Renal pelvis (tissue), 4 donors: ENCODE measurements around the gene DNMBP. TPM values are rescaled to one million over a fixed set of nuclear protein-coding genes. Genes with fewer than 3 reads are reported as not detected.
"Not testable (repeated sequence)": the region's sequence is repeated elsewhere in the genome, so short reads cannot be mapped to it uniquely, and the experiment has no call there.

Experiments used
- DNase-seq: peaks from one replicate; pipeline ENCODE4 v3.0.0-alpha.2; 2013
- polyA plus RNA-seq, 3 donors: library from polyadenylated mRNA; unstranded; fragments of 120-200 nt; gene quantifications; one replicate each; pipeline ENCODE4 v1.2.1, GENCODE V29; 2013; ENCODE audit not compliant: insufficient read length in 3 of 3

Gene DNMBP
- polyA plus RNA-seq, 3 donors: 32.7 to 43.6 (median 35.4) TPM

DNA sequence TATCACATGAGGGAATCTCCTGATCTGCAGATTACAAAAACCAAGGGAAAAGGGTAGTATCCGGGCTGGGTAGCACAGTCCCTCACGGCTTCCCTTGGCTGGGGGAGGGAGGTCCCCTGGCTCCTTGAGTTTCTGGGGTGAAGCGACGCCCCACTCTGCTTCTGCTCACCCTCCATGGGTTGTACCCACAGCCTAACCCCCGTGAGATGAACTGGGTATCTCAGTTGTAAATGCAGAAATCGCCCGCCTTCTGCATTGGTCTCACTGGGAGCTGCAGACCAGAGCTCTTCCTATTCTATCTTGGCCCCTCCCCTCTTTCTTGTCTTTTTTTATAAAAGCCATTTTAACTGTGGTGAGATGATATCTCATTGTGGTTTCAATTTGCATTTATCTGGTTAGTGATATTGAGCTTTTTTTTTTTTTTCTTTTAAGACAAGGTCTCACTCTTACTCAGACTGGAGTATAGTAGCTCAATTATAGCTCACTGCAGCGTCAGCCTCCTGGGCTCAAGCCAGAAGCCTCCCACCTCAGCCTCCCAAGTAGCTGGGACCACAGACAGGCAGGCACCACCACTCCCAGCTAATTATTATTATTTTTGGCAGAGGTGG lies 139.5 kb downstream of the DNMBP start:
- DNase-seq: no peak

- no peak for DNase-seq
Measured at GRCh38 chr10:99869581-99870122, 140.1 kb downstream of the DNMBP start.

GRCh38 chr10:99867250-99867649 lies 142.5 kb downstream of the DNMBP start:
- not testable (repeated sequence) for DNase-seq

DNA sequence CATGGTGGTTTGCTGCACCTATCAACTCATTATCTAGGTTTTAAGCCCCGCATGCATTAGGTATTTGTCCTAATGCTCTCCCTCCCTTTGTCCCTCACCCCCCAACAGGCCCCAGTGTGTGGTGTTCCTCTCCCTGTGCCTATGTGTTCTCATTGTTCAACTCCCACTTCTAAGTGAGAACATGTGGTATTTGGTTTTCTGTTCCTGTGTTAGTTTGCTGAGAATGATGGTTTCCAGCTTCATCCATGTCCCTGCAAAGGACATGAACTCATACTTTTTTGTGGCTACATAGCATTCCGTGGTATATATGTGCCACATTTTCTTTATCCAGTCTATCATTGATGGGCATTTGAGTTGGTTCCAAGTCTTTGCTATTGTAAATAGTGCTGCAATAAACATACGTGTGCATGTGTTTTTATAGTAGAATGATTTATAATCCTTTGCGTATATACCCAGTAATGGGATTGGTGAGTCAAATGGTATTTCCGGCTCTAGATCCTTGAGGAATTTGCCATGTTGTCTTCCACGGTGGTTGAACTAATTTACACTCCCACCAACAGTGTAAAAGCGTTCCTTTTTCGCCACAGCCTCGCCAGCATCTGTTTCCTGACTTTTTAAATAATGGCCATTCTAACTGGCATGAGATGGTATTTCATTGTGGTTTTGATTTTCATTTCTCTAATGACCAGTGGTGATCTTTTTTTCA lies 146.1 kb downstream of the DNMBP start:
- DNase-seq: not testable (repeated sequence)

DNA sequence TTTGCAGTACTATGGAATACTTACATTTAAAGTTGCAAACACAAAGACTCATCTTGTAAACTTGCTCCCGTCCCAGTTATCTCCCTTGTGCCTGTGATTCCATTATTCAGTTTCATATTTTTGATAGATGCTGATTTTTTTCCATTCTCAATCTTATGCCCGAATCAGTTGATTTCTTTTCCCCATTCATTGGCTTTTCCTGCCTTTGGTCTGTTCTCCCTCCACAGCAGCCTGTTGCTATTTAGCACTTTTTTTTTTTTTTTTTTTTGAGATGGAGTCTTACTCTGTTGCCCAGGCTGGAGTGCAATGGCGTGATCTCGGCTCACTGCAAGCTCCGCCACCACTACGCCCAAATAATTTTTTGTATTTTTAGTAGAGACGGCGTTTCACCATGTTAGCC lies 149.3 kb downstream of the DNMBP start:
- no peak for DNase-seq

DNA sequence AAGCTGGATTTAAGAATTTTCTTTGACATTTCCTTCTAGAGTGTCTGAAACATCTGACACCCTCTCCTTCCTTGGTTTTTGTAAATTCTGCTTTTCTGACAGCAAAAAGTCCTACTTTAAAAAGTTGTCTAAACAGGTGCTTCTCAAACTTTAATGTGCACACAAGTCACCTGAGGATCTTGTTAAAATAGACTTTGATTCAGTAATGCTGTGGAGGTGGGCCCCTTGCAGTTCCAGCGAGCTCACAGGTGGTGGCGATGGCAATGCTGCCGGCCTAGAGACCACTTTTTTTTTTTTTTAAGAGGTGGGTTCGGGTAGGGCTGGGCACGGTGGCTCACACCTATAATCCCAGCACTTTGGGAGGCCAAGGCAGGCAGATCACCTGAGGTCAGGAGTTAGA lies 150.2 kb downstream of the DNMBP start:
- DNase-seq: no peak

DNA sequence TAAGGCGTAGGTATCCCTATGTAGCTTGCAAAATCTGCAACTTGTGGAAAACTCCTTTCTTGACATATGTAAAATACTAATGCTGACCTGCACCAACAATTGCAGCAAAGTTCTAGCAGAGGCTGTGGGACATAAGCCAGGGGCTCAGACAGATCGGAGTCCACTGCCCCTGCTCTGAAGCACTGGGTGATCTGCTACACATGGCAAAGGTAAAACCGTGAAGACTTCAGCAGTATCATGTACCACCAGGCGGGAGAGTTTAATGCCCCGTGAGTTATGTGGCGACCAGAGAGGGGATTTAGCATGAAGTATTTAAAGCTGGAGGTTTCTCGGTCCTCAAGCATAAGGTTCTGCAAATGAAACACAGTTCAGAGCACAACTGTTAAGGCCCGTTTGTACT lies 150.9 kb downstream of the DNMBP start:
- DNase-seq: peak; percentile 46

- no peak for DNase-seq
Measured at GRCh38 chr10:99855479-99856071, 154.2 kb downstream of the DNMBP start.

DNA sequence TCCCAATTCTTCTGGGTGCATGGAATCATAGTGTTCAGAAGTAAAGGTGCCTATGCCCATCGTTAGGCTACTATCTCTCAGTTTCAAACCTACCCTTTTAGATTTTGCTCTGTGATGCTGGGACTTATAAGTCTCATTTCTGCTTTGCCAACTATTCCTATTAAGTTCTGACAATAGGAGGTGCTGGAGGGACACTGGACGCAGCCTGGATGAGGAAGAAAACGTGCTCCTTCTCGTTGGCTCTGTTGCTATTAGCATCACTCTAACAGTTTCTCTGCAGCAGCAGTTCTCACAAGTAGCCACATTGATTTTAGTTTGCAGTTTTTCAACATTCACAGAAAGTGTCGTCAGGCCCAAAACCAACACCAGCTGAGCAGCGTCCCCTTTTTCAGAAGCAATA lies 154.9 kb downstream of the DNMBP start:
- DNase-seq: peak; percentile 61

GRCh38 chr10:99853655-99854054 lies 156.1 kb downstream of the DNMBP start:
- DNase-seq: no peak

- DNase-seq: no peak
Measured at GRCh38 chr10:99852481-99853213, 157.1 kb downstream of the DNMBP start.

- DNase-seq: no peak
Measured at GRCh38 chr10:99851825-99852224, 157.9 kb downstream of the DNMBP start.

DNA sequence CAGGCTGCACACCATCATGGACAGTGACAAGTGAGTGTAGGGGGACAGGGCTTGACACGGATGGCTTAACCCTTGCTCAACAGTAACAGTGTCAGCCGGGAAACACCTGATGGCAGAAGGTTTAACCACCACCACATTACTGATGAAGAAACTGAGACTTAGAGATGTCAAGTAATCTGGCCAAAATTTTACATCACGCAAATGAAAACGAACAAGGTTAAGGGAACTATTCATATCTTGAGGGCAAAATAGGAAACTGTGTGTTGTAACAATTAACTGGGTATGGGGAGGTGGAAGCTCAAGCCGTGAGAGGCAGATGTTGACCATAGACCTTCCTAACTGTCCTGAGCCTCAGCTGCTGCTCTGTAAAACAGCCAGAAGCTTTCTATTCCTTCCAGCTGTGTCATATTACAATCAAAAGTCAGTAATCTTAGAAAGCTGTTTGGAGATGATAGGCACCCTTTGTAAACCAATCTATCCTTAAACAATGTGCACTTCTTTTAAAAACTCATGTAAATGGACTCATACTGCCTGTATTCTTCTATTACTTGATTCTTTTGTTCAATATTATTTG lies 158.9 kb downstream of the DNMBP start:
- no peak for DNase-seq

DNA sequence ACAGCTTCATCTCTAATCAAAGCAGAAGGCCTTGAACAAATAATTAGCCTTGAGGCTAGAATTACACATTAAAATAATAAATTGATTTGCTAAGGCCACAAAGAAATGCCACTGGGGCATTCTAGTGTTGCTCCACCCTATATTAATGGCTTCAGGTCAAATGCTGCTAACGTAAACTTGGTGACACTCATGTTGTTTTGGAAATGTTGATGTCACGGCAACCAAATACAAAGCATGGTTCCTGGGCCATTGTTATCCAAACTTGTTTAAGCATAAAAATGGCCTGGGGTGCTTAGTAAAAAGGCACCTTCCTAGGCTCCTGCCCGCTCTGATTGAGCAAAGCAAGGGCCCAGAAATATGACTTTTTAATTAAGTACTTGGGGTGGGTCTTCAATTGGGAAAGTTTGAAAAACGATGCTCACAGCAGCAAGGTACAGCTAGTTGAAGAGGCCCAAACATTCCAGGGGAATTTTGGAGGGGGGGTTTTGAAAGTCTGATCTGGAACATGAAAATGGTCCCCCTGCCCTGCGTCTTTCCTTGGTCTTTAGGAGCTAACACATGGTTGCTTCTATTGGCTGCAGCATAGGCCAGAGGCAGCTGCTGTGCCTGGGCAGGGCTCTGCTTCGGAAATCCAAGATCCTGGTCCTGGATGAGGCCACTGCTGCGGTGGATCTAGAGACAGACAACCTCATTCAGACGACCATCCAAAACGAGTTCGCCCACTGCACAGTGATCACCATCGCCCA lies 159.6 kb downstream of the DNMBP start:
- peak; percentile 50 for DNase-seq

GRCh38 chr10:99849536-99849935 lies 160.2 kb downstream of the DNMBP start:
- DNase-seq: no peak

- no peak for DNase-seq
Measured at GRCh38 chr10:99849057-99849456, 160.7 kb downstream of the DNMBP start.

DNA sequence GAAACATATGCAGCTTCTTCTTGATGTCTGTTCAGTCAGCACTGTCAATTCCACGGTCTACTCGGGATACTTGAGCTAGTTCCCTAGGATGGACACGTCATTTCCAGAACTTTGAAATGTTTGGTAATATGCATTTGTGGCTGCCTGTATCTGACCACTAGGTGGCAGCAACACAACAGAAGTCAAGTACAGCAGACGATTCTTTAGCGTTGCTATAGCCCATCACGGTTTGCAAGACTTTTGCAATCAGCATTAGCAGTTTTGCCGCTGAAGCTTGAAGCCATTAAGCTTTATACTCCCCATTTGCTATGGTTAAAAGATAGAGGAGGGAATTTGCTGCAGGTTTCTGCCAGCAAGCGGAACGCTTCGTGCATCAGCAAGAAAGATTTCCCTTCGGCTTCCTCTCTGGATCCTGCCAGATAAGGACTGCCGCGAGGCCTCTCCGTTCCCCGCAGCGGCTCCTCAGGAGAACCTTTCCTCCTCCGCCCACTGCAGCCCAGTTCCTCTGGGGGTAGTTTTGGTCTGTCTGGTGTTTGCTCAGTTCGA lies 163.8 kb downstream of the DNMBP start:
- DNase-seq: peak; percentile 90

DNA sequence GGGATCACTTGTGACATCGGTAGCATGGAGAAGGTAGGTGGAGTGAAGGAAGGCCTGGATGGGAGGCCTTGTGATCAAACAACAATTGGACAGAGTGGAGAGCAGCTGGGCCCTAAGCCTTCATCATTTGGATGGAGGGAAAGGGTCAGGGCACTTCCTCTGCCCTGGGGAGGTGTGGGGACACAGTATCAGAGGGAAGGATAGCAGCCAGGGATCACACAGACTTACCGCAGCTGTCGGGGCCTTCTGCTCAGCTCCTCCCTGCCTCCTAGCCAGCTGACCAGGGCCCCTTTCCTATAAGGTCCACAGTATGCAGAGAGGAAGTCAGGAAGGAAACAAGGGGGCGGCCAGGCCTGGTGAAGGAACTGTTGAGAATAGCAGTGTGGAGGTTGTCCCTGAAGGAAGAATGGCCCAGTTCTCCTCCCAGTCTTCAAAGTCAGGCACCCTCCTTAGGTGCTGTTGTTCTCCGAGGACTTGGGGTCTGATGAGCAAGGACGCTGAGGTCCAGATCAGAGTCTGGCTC lies 165.3 kb downstream of the DNMBP start:
- DNase-seq: no peak

DNA sequence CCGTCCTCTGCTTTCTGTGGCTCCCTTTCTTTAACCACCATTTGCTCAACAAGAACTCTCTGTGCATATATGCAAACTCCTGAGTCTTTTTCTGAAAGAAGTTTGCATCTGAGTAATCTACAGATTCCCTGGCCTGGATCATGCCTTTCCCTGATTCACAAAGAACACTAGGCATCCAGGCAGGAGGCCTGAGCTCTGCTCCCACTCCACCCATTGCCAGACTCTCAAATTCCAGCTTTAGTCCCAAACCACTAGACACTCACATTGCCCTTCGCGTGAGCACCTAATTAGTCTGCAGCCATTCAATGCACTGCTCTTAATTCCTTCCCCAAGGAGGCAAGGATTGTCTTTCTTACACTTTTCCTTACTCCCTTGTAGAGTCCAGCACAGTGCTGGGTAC lies 166.4 kb downstream of the DNMBP start:
- DNase-seq: no peak

GRCh38 chr10:99841746-99842145 lies 168.0 kb downstream of the DNMBP start:
- no peak for DNase-seq

DNA sequence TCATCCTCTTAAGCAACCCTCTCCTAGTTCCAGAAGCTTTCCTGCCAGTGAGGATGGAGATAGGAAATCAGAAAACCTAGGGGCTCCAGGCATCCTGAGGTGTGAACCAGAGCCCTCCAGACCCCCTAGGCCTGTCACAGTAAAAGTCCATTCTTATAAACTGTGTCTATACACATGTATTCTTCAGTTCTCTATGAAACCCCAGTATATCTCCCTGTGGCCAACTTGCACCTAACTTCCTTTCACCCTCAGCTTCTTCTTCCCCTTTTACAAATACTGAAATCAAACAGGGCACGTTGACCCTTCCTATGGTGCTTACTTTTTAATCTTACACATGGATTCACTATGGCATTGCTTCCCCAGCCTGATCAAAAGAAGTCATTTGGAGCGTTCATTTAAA lies 168.9 kb downstream of the DNMBP start:
- DNase-seq: not testable (repeated sequence)
